GM18868 (cell line): ENCODE data around the gene S100A1.
"Not testable (repeated sequence)": the region's sequence is repeated elsewhere in the genome, so short reads cannot be mapped to it uniquely, and the experiment has no call there.

ENCODE experiments used
- ATAC-seq: cut with Tn5 transposase; IDR thresholded peaks from one replicate; pipeline ENCODE4 v1.9.1; 2021; ENCODE audit warnings: mild to moderate bottlenecking, moderate library complexity; ENCODE audit not compliant: unreplicated experiment

S100A1 gene

DNA sequence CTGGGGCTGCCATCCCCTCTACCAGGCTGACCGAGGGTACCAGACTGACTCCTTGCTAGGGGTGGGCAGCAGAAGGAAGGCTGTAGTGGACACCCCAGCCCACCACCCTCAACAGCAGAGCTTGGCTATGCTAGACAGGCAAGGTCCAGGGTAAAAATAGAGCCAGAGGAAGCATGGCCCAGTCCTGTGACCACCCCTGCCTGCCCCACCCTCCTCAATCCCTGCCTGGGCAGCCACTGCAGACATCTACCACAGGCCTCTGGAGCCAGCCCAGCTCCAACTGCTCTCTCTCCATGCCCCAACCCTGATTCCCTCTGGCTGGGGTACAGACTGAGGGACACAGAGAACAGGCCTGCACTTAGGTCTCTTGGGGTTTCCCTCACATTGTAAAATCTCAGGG is 1.7 kb downstream of the S100A1 start:
- no peak for ATAC-seq

DNA sequence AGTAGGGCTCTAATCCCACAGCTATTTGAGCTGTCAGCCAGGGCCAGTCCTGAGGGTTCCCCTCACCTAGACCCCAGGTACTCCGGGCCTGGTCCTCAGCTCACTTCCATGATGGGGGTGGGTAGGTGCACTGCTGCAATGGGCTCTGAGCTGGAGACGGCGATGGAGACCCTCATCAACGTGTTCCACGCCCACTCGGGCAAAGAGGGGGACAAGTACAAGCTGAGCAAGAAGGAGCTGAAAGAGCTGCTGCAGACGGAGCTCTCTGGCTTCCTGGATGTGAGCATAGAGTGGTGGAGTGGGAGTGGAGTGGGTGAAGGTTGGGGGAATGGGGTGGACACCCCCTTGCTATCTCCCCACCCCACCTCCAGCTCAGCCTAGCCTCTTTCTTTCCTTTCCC is 2.1 kb downstream of the S100A1 start:
- ATAC-seq = no peak

- ATAC-seq = no peak
Observed at GRCh38 chr1:153631047-153632022, 3.1 kb downstream of the S100A1 start.

DNA sequence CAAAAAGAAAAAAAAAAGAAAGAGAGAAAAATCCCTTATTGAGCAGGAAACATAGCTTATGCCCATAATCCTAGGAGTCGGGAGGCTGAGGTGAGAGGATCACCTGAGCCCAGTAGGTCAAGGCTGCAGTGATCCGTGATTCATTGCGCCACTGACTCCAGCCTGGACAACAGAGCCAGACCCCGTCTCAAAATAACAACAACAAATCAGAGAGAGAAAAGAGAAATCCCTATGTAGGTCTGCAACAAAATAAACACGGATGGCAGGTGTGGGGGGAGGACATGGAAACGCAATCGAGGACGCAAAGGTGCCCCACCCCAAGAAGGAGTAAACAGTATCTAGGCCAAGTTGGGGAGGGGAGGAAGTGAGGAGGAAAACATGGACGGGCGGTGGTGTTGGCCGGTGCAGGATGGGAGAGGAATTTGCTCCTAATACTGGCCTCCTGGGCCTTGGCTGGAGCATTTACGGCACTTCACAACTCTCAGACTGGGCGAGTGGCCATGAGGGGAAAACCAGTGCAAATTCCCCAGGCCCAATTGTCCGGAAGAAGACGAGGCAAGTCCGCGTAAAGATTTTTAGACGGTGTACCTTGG is 5.0 kb downstream of the S100A1 start:
- ATAC-seq = peak; percentile 21

DNA sequence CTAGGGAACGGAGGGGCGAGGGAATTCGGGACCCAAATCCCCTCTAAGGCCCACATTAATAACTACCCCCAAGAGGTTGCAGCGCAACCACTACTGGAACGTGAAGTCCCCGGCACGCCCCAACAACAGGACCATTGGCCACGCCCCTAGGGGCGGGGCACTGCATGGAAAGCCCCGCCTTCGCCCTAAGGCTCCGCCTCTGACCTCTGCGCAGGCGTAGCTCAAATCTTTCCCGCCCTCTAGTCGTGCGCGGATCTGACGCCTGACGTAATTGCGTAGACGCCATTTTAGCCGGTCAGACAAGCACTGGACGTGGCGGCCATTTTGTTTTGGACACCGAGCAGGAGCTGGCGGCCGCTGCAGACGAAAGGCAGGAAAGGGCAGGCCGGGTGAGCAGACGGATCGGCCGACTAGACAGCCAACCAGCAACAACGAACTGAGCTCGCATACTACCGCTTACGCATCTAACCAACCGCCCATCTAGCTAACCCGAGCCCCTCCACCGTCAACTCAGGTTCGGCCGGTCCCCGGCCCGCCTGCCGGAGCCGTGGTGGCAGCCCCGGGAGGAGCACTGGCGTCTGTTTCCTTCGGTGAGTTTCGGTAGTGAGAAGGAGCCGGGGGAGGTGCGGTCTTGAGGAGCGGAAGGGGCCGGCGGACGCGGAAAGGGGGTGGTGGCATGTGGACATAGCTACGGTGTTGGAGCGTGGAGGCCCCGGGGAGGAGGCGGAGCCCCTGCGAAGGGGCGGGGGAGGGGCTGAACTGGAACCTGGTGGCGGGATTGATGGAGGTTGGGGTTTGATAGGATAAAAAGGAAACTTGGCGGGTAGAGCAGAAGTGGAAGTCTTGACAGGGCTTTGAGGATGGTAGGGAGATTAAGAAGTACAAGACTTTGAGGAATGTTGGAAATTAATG is 5.8 kb downstream of the S100A1 start, which contains the start of gene CHTOP:
CHTOP (plus strand) TSS at position 313 of the 912 bp plus-strand sequence. CDS start 2,523 bp downstream, outside the sequence.
- peak; percentile 81 for ATAC-seq

GRCh38 chr1:153635872-153636271 is 7.6 kb downstream of the S100A1 start:
- ATAC-seq = no peak

GRCh38 chr1:153636312-153636711 is 8.1 kb downstream of the S100A1 start:
- ATAC-seq = no peak

DNA sequence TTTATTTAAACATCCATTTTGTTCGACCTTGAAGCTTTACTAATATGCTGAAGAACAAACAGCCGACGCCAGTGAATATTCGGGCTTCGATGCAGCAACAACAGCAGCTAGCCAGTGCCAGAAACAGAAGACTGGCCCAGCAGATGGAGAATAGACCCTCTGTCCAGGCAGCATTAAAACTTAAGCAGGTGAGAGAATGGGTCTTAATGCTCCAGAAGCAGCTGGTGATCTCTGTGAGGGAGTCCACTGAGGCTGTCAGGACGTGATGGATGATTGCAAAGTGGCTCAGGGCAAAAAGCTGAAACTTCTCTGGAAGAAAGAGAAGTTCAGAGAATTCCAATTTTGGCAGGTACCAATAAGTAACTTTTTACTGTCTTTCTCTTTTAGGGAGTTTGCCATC is 10.0 kb downstream of the S100A1 start:
- no peak for ATAC-seq

DNA sequence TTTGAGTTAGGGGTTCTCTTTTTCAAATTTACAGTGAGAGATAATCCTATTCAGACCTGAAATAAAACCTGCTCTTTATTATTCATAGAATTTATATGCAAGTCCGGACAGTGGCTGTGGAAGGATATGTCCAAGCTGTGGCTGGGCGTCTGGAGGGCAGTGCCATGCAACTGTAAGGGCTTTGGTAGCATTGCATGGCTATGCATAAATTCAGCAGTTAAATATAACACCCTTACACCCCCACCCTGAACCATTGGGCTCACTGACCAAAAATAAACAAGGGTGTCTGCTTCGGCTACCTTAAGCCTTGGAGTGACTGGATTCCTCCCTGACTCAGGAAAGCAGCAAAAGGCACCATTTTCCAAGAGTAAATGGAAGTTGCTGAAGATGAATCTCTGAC is 11.0 kb downstream of the S100A1 start:
- ATAC-seq = no peak

GRCh38 chr1:153640213-153640612 is 12.0 kb downstream of the S100A1 start:
- ATAC-seq = not testable (repeated sequence)

GRCh38 chr1:153640861-153641260 is 12.6 kb downstream of the S100A1 start:
- no peak for ATAC-seq

GRCh38 chr1:153642161-153642560 is 13.9 kb downstream of the S100A1 start:
- no peak for ATAC-seq

DNA sequence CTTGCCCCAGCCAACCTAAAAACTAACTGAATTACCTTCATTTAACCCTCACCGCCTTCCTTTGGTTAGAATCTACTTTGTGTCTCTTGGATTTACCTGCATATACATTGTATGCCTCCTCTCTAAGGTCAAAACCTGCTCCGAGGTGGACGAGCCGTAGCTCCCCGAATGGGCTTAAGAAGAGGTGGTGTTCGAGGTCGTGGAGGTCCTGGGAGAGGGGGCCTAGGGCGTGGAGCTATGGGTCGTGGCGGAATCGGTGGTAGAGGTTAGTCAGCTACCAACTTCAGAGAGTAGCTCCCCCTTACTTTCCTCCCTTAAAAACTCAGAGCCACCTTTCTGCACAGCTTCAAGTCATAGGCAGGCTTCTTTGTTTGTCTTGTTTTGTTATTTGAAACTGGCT is 14.9 kb downstream of the S100A1 start:
- no peak for ATAC-seq

DNA sequence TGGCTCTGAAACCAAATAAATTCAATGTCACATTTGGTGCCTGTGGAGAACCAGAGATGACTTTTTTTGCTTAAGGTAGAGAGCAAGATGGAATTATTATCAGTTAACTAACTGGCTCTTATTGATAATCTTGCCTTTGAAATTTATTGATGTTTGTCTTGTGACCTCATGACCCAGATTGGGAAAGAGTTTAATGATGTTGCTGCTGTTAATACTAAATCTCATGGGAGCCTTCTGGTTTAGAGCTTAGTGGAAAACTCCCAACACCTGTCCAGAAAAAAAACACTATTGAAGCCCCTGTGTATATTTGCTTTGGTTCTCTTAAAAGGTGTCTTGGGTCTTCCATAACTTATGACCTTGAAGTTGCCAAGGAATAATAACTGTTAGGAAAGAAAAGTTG is 15.6 kb downstream of the S100A1 start:
- ATAC-seq = no peak

DNA sequence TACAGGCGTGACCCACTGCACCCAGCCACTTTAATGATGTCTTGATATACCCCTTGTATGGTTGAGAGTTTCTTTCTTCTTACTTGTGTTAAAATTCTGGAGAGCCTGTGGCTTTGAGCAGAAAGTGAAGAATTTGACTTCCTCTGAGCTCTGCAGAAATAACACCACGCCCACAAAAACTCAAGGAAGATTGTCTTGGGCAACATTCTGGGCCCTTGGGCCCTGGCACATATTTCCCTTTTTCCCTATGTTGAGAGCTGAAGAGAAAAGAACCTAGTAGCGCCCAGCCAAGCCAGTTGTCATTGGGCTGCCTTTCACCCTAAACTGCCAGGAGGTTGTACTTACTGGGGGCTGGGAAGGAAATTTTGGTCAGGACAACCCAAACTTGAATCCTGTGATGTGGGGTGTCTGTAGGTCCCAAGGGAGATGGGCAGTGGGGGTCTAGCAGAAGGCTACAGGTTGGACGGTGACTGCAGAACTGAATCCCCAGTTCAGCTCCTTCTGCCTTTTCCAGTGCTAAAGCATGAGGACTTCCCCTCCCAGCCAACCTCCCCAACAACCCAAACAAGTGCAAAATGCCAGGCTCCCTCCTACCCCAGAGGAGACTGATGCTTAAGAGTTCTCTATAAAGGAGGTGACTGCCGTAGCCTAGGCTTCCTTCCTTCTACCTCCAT is 18.6 kb downstream of the S100A1 start:
- no peak for ATAC-seq

DNA sequence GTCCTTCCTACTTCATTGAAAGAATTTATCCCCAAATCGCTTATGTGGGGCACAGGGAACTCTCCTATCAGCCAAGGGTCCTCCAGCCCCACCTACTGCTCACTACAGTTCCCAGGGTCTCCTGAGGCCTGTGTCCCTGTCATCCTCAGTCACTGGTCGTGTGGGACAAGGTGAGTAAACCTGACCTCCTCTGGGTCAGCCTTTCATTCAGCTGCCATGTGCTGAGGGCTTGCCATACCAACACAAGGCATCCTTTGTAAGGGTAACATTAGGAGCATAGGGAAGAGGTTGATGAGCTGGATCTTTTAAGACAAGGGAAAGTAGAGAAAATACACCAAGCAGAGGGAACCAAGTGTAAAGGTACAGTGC is 19.1 kb downstream of the S100A1 start:
- no peak for ATAC-seq

DNA sequence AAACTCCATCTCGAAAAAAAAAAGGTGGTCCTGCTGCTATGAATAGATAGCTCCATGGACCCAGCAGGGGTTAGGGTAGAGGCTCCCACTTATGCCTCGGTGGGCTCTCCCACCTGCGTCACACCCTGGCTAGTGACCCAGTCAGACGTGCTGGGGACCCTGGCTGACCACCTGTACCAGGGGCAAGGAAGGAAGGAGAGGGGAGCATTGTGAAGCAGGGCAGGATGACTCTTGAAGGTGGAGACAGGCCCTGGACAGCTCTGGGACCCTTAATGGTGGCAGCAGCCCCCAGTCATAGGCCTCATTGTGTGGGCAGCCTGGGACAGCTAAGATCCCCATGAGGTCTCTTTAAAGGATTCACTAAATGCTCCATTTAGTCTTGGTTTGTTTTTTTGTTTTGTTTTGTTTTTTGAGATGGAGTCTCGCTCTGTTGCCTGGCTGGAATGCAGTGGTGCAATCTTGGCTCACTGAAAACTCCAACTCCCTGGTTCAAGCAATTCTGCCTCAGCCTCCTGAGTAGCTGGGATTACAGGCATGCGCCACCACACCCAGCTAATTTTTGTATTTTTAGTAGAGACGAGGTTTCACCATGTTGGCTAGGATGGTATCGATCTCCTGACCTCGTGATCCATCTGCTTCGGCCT is 19.9 kb downstream of the S100A1 start:
- ATAC-seq = no peak

- ATAC-seq = no peak
Observed at GRCh38 chr1:153649137-153649862, 21.1 kb downstream of the S100A1 start.

- ATAC-seq = no peak
Observed at GRCh38 chr1:153649863-153650235, 21.6 kb downstream of the S100A1 start.

GRCh38 chr1:153651771-153652170 is 23.5 kb downstream of the S100A1 start:
- no peak for ATAC-seq
